ENCODE data around the gene BAZ1B. TPM values are rescaled to one million over a fixed set of nuclear protein-coding genes. Genes with fewer than 3 reads are reported as not detected.
"Not testable (repeated sequence)": the region's sequence is repeated elsewhere in the genome, so short reads cannot be mapped to it uniquely, and the experiment has no call there.

Gene BAZ1B
- total and polyA plus RNA-seq, 12 donors = 14.5 to 65.5 (median 43.7) TPM

DNA sequence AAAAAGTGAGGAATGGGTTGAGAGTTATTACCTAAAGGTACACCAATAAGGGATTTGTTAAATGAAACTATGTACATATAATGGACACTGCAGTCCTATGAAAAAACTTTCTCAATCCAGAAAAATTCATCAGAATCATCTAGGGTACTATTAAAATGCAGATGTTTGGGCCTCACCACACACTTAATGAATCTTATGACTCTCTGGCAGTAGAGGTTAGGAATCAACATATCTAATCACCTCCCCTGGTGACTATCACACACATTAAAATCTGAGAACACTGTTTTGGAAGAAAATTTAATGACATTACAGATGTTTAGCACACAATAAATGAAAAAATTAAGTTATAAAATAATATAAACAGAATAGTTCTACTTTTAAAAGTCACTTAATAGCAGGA is 32.1 kb downstream of the BAZ1B start:
- peaks cover 4 to 84% of the 10 kb centered on the region in 2 donors for H3K36me3 ChIP-seq (replicated peaks in 1 of 2)
- intact Hi-C loops (cut with DNase I) = no loop called here
- no peak overlapping the region for H3K4me3 ChIP-seq
- no peaks in the 10 kb centered on the region for H3K9me3 ChIP-seq (replicated peaks in 1 of 3)
- H3K27ac ChIP-seq = no peak overlapping the region
- H3K27me3 ChIP-seq = no peaks in the 10 kb centered on the region
- peaks cover 0 to 3% of the 10 kb centered on the region in 2 donors for H3K4me1 ChIP-seq (replicated peaks in 1 of 2)
- DNase-seq = no peak
- no peak for TF ChIP-seq CTCF (IDR thresholded peaks at IDR 0.05)
- no peak for TF ChIP-seq POLR2A (IDR thresholded peaks at IDR 0.05)

DNA sequence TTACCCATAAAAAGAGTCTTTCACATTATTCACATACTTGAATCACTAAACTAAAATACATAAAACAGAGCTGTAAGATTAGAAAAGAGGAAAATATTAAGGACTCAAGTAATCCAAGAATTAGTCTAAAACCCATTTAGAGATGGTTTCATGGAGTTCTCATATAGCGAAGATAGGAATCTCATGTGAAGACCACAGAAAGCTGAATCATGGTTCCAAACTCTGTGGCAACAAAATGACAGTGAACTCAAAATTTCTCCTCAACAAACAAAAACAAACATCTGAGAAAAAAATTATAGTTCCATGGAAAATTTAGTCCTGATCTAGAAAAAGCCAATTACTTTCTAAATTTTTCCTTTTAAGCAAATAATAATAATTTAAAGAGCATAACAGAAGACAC is 34.6 kb downstream of the BAZ1B start:
- Histone ChIP-seq H3K4me1 (replicated peaks in 1 of 2) (peaks cover 13 to 15% of the 10 kb centered on the region in 2 donors), H3K4me3 (no peak overlapping the region), H3K27me3 (no peaks in the 10 kb centered on the region), H3K36me3 (replicated peaks in 1 of 2) (peaks cover 4 to 75% of the 10 kb centered on the region in 2 donors), H3K27ac (peak overlapping the region in 1 of 5 donors; percentile 11), H3K9me3 (replicated peaks in 1 of 3) (no peaks in the 10 kb centered on the region)
- WGBS, 4 donors = 93 to 100% (median 98%) methylated on average over 1 of the region's 1 CpG
- TF ChIP-seq POLR2A (IDR thresholded peaks at IDR 0.05) = no peak
- TF ChIP-seq CTCF (IDR thresholded peaks at IDR 0.05) = no peak
- intact Hi-C loops (cut with DNase I) = no loop called here
- DNase-seq = no peak

GRCh38 chr7:73483171-73483570 is 38.9 kb downstream of the BAZ1B start:
- H3K27me3 ChIP-seq = no peaks in the 10 kb centered on the region
- H3K9me3 ChIP-seq (replicated peaks in 1 of 3) = no peaks in the 10 kb centered on the region
- no peak for TF ChIP-seq CTCF (IDR thresholded peaks at IDR 0.05)
- no peak for TF ChIP-seq POLR2A (IDR thresholded peaks at IDR 0.05)
- H3K36me3 ChIP-seq (replicated peaks in 1 of 2) = peaks cover 4 to 52% of the 10 kb centered on the region in 2 donors
- peaks cover 13 to 17% of the 10 kb centered on the region in 2 donors for H3K4me1 ChIP-seq (replicated peaks in 1 of 2)
- no peak for DNase-seq
- no peak overlapping the region for H3K4me3 ChIP-seq
- intact Hi-C loops (cut with DNase I) = no loop called here
- peak overlapping the region in 2 of 5 donors; percentile 31 to 67 for H3K27ac ChIP-seq
- WGBS, 4 donors = 55 to 68% (median 66%) methylated on average over 1 of the region's 1 CpG

GRCh38 chr7:73482746-73483145 is 39.3 kb downstream of the BAZ1B start:
- peak in 1 of 7 donors; percentile 26 for DNase-seq
- H3K4me3 ChIP-seq = no peak overlapping the region
- peak overlapping the region in 4 of 5 donors; percentile 15 to 67 (median 32) for H3K27ac ChIP-seq
- H3K27me3 ChIP-seq = no peaks in the 10 kb centered on the region
- 51 to 57% (median 56%) methylated on average over 5 of the region's 5 CpGs for WGBS, 4 donors
- no peak for TF ChIP-seq POLR2A (IDR thresholded peaks at IDR 0.05)
- no peak for TF ChIP-seq CTCF (IDR thresholded peaks at IDR 0.05)
- intact Hi-C loops (cut with DNase I) = no loop called here
- no peaks in the 10 kb centered on the region for H3K9me3 ChIP-seq (replicated peaks in 1 of 3)
- H3K4me1 ChIP-seq (replicated peaks in 1 of 2) = peaks cover 13 to 17% of the 10 kb centered on the region in 2 donors
- peaks cover 4 to 52% of the 10 kb centered on the region in 2 donors for H3K36me3 ChIP-seq (replicated peaks in 1 of 2)

DNA sequence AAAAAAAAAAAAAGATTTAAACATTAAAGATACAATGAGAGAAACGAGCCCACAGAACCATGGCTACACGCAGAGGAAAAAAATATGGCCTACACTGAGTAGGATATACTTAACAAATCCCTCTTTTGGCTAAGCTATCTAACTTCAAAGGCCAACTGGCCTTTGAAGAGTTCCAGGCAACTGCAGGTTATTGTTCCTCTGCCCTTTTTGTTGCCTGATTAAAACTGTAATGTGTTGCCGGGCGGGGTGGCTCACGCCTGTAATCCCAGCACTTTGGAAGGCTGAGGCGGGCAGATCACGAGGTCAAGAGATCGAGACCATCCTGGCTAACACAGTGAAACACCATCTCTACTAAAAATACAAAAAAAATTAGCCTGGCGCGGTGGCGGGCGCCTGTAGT is 40.6 kb downstream of the BAZ1B start:
- H3K9me3 ChIP-seq (replicated peaks in 1 of 3); DNase-seq; H3K4me3 ChIP-seq; H3K27ac ChIP-seq; intact Hi-C loops (cut with DNase I); H3K27me3 ChIP-seq: not testable (repeated sequence)
- Histone ChIP-seq H3K4me1 (replicated peaks in 1 of 2) (peaks cover 13 to 15% of the 10 kb centered on the region in 2 donors), H3K36me3 (replicated peaks in 1 of 2) (peaks cover 4 to 52% of the 10 kb centered on the region in 2 donors)
- 90 to 95% (median 92%) methylated on average over 12 of the region's 12 CpGs for WGBS, 4 donors

Measured in adrenal gland (tissue), 12 donors.